ENCODE measurements around the gene KRT10.
"Not testable (repeated sequence)": the region's sequence is repeated elsewhere in the genome, so short reads cannot be mapped to it uniquely, and the experiment has no call there.

KRT10 gene

DNA sequence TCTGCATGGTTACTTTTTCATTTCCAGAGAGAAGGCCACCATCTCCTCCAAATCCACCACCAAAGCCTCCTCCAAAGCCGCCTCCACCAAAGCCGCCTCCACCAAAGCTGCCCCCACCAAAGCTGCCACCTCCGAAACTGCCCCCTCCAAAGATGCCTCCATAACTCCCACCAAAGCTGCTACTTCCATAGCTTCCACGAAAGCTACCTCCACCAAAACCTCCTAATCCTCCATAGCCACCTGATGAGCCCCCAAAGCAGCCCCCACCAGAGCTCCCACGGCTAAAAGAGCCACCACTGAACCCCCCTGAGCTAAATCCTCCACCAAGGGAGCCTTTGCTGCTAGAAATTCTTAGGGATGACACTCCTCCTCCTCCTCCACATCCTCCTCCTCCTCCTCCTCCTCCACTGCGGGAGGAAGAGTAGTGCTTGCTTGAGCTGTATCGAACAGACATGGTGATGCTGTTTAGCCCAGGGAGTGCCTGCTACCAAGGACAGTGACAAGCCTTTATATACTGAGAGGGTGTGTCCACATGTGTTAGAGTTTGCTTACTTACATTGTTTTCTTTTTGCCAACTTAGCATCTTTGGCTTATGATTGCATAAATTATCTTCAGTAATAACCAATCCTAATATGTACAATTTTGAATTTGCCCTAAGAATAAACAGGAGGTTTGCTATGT lies at the start of gene KRT10:
Gene KRT10 (minus strand): TSS at position 483 of the 681 bp plus-strand sequence. CDS start 29 bp downstream, at position 454.
- DNase-seq, result no peak

DNA sequence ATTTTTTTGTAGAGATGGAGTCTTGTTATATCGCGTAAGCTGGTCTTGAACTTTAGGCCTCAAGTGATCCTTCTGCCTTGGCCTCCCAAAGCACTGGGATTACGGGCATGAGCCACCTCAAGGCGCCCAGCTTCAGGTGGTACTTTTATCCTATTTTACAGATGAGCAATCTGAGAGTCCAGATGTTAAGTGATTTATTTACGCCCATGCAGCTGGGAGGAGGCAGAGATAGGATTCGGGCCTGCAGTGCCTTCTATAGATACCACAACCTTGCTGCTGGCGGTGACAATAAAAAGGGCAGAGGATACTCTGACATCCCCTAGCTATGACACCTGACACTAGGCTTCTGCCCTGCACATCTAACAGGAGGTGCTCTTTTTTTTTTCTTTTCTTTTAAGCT lies 48.9 kb upstream of the KRT10 start:
- DNase-seq, result no peak

DNA sequence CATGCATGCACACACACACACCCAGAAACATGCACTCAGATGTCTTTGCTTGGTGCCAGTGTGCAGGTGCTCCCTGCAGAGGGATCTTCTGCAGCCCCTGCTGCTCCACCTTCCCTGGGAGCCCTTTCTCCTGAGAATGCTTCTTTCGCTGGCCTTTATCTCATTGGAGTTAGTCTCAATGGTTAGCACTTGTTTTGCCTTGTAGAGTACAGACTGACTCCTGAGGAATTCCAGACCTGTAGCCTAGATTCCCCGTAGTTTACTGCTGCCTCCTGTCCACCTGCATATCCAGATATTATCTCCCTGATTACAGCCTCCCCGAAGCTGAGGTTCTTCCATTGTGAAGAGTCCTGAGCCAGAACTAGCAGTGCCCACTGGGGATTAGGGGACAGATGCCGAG lies 47.7 kb upstream of the KRT10 start:
- no peak for DNase-seq

DNA sequence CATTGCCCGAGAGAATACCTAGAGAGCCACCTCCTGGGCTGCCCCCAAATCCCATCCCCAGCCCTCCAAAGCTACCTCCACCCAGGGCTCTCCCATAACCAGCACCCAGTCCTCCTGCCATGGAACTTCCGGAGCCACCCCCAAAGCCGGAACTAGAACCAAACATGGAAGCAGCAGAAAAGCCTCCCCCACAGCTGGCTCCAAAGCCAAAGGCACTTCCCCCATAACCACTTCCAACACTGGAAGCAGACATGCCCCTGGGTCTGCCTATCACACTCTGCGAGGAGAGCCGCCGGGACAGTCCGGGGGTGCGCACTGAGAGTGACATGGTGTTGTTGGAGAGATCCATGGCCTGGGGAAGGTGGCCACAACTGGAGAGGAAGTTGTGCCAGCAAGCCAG lies 44.4 kb upstream of the KRT10 start, which contains the start of gene KRT12:
Gene KRT12 (minus strand): TSS at position 386 of the 400 bp plus-strand sequence. CDS start 37 bp downstream, at position 349.
- no peak for DNase-seq

DNA sequence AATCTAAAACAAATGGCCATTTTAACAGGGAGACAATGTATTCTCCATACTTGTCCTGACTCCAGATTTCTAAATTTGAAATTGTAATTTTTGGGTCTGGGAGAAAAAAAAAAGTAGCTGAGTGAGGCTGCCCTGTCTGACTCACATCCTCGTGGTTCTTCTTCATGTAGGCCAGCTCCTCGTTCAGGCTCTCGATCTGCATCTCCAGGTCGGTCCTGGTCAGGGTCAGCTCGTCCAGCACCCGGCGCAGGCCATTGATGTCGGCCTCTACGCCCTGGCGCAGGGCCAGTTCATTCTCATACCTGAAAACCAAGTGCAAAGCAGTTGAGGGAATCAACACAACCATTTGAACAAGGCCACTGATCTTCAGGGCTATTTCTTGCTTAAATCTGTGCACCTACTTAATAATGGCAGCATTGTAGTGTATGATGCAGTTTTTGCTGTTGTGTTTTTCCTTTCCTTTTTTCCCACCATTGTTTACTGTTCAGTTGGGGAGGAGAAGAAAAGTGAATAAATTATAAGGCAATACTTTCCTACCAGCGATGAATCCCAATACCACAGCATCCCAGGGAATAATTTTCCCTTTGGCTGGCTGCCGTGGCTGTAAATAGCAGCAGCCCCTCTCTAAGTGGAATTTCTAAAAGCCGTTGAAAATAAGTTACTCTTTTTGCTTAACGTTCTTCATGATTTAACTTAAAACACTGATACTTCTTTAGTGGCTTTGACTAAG lies 42.4 kb upstream of the KRT10 start:
- DNase-seq, result no peak

DNA sequence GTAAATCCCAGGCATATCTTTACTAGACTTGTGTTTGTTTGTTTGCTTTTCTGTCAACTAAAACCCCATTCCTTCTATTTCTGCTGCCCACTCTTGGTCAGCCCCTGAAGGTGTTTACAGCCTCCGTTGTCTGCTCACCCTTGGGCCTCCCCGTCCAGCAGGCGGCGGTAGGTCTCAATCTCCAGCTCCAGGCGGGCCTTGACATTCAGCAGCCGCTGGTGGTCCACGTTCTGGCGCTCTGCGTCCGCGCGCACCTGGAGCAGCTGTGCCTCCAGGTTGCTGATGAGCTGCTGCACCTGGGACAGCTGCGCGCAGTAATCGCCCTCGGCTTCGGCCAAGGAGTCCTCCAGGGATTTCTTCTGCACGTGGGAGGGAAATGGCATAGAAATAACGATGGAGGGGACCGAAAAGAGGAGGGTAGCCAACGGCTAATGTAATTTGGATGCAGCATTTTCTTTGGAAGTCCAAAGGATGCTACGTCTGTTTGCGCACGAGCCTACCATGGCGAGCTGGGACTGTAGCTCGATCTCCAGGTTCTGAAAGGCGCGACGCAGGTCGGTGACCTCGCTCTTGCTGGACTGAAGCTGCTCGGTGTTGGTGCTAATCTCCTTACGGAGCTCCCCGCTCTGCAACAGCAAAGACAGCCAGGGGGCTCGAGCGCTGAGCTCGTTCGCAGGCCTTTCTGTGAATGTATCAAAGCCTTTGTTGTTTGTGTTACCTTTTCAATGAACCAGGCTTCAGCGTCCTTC lies 40.7 kb upstream of the KRT10 start:
- peak; percentile 40 for DNase-seq

DNA sequence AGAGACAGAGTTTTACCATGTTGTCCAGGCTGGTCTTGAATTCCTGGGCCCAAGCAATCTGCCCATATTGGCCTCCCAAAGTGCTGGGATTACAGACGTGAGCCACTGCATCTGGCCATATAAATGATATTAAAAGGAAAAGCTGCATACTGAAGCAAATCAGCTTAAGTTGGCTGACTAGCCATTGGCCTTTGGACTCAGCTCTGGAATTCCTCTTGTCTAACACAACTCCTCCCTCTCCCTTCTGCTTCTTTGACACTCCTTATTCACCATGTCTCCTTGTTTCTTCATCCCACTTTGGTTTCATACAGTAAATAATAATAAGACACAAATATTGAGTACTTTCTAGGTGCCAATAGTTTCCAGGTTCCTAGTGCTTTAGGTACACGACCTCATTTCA lies 37.1 kb upstream of the KRT10 start:
- no peak for DNase-seq

DNA sequence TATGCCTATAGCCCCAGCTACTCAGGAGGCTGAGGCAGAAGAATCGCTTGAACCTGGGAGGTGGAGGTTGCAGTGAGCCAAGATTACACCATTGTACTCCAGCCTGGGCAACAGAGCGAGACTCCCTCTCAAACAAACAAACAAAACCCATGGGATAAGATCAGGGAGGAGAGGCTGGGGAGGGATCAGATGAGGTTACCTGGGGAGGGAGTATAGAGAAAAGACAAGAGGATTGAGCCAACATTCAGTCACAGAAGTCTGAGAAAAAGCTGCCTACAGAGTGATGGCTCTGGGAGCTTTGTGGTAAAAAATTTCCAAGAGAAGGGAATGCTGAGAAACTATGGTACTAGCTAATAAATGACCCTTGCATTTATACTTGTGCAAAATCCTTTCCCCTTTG lies 36.3 kb upstream of the KRT10 start:
- DNase-seq, result not testable (repeated sequence)

DNA sequence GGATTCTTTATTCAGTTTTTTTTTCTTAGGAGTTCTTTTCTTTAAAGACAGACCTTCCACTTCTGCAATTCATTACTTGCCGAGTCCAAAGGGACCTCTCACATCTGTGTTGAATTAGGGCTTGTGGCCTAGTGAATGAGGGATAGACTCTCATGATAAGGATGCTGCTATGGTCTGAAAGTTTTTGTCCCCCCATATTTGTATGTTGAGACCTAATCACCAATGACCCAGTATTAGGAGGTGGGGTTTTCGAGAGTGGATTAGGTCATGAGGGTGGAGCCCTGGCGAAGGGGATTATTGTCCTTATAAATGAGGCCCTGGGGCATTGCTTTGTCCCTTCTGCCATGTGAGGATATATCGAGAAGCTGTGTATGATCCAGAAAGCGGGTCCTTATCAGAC lies 35.1 kb upstream of the KRT10 start:
- no peak for DNase-seq

DNA sequence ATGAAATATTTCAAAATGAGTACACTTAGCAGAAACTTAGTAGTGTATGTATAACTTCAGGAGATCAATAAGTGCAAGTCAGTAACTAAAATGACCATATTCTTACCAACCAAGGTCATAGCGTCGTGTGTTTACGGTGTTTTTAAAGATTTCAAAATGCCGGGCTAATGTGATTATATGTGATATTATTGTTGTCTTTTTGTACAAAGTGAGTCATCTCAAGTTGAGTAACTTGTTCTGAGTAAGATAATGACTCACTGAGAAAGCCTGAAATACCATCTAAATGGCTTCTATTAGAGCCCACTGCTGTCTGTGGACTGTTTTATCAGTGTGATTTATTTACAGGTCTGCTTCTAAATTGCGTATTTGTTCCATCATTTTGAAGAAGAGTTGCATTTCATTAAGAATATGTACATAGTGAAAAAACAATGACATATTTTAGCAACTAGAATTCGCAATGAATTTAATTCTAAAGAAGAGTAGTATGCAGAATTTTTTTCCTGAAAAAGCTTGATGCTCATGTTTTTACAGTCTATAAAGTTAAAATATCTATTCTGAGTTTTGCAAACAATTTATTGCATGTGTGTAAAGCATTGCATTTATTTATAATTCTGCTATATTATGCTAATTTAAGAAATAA lies 31.9 kb upstream of the KRT10 start:
- no peak for DNase-seq

DNA sequence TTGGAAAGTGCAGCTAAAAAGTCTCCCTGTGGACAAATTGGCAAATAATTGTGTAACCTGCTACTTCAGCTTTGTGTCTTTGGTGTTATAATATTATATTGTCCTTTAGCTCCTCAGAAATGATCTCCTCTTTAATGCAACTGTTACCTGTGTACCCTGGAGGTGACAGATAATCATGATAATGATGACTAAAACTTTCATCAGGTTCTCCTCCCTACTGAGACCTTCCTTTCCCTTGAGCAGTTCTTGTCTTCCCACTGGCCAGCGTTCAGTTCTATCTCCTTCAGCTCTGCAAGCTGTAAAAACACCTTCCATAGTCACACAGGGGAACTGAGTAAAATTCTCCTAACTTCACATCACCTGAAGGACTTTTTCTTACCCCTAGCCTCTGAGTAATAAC lies 29.9 kb upstream of the KRT10 start:
- no peak for DNase-seq

DNA sequence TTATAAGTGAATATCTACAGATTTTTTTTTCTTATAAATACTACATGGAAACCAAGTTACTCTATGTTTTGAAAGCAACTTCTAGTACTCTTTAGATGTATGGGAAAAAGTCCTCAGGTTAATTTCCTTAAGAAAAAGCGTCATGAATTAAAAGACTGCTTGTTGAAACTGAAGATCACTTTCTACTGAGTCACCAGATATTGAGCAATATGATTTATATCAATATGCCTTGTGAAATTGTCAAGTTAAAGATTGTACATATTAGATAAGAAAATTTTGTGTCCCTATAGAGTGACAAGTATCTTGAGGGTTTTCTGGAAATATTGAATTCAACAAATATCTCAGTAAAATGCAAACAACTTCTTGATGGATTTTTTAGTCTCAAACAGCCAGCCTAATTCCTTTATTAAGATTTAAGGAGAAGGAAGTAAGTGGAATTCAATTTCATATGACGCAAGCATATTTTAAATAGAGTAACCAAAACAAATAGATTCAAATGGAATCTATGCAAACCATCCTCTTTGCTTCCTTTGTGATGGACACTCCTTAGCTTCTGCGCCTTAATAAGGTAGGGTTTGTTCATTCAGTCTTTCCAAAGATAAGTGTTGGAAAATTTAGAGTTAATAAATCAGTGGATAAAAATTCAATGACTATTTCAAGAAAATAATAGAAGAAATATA lies 28.0 kb upstream of the KRT10 start:
- DNase-seq, result no peak

DNA sequence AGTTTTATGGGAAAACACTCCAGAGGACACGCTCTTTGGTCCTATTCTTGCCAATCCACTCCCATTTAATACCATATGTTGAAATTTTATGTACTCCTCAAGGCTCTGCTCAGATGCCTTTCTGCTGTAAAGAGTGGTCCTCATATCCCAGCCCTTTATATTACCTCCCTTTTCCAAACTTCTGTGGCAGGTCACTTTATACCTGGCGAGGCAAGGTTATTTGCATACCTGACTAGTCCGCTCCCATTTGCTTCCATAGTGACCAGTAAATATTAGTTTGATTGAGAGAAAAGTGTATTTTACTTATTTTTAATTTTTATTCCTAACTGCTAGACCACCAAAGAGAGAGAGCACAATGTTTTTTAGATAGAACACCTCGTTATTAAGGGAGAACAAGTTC lies 27.3 kb upstream of the KRT10 start:
- no peak for DNase-seq

DNA sequence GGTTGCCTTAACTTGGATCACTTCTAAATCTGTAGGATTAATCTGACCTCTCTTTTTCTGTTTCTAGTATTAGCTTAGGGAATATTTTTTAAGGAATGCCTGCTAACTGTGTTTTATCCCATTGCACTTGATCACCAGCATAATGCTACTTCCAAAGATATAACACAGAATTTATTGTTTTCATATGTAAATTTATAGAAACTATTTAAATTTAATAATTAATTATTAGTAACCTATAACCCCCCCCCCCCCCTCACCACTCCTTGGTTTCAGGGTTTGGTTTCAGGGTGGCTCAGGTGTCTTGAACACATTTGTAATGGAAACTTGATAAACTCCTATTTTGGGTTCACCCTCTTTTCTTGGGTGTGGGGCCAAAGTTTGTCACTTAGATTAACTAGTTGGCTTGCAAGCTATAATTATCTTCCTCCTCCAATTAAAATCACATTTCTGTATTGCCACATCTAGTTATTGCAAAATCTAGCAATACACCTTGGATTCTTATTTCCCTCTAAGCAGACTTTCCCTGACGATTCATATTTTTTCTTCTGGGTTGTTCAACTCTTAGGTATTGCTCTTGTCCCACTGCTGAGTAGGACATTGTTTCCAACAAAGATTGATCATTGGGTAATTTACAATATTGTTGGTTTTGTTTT lies 26.3 kb upstream of the KRT10 start:
- DNase-seq, result no peak

DNA sequence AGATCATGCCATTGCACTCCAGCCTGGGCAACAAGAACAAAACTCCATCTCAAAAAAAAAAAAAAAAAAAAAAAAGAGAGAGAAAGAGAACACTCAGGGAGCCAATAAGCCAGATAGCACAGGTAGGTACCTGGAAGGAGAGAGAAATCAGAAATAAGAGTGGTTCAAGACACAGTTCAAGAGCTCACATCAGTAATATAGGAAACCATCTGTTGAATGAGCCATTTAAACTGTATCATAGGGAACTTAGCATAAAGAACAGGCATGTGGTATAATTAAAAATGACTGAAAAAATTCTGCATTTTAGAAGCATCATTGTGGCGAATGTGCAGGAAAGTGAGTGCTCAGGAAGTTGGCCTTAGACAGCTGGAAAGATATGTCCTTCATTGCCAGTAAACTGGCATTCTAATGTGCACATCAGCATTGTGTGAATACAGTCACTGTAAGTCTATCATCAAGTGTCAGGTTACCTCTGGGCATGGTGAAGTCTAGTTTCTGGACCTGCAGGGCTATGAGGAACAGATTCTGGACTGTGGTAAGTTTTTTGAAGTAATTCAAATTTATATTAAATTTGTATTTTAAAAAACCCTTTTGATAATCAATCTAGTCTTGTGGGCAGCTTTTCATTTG lies 24.2 kb upstream of the KRT10 start:
- no peak for DNase-seq

DNA sequence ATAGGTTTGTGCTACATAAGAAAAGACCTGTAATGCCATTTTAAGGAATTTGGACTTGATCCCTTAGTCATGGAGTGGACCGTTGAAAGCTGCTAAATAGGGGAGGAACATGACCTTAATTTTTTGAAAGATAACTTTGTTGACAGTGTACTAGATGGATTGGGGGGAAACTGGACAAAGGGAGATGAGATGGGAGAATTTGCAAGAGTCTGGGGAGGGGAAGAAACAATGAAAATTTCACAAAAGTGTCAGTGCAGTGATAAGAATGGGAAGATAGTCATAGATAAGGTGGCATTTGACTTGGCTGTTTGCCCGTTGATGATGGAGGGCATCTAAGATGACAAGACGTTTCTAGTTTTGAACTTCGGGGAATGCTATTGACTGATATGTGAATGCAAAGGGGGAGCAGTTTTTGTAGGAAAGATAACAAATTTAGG lies 22.3 kb upstream of the KRT10 start:
- DNase-seq, result no peak

DNA sequence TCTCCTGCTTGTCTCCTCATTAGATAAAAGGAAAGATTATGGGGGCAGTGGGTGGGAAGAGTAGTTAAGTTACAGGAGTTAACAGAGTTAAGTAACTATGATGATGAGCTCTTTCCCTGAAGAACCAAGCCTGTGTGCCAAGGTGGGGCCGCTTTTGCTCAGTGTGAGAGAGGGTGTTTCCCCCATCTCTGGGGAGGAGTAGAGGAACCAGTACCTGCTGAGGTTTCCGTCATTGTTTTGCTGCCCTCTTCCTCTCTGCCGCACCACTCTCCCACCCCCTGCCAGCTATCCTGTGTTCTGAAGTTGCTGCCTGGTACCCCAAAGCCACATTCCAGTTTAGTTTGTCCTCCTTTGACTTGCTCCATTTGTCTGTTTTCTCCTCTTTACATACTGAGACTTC lies 20.8 kb upstream of the KRT10 start:
- no peak for DNase-seq

DNA sequence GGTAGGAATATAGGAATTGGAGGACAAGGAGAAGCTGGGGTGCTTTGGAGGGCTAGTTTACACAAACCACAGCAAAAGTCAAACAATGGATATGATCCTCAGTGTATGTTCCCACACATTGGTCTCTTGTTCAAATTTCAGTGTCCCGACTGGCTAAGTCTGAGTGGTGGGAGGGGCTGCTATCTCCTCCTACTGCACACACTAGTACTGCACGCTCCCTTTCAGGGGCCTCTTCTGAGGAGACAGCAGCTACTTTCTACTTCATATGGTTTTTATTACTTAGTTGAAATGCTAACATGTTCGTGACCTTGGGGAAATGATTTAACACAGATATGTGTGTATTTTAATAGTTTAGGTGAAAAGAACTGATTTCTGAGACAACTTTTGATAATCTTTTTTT lies 18.8 kb upstream of the KRT10 start:
- no peak for DNase-seq

DNA sequence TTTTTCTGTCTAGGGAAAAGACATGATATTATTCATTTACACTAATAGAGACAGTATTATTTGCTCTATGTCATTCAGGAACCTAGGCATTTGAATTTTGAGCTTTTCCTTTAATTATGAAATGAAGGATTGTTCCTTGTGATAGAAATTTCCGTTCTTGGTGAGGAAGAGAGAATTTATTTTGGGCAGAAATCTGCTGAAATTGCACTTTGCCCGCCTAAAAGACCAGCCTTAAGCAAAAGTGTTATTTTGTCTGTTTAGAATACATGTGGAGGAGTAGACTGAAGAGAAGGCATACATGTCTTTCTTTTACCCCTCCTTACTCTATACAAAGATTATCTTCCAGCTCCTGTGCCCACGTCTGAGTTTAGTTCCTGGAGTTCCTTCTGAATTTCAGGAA lies 16.8 kb upstream of the KRT10 start:
- no peak for DNase-seq

DNA sequence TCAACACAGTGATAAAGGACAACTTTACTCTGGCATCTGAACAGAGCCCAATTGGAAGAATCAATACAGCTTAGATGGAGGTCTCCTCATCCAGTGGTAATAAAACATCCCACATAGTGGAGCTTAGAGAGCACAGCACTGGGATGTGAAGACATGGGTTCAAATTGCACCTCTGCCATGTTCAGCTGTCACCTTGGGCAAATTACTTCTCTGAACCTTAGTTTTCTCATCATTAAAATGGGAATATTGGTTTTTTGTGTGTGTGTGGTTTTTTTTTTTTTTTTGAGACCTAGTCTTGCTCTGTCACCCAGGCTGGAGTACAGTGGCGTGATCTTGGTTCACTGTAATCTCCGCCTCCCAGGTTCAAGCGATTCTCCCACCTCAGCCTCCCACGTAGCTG lies 13.6 kb upstream of the KRT10 start:
- no peak for DNase-seq

DNA sequence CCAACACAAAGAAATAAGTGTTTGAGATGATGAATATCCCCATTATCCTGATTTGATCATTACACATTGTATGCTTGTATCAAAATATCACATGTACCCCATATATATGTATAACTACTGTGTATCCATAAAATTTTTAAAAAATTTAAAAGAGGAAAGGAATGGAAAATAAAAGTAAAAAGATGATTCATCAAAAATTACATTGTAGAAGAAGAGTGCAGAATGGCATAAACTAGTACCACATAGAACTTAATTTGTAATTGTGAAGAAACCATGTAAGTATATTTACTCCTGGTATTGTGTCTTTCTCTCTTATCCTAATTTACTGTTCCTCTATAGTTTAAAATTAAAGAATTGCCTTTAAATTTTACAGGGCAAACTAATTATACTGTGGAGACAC lies 11.5 kb upstream of the KRT10 start:
- DNase-seq, result no peak

DNA sequence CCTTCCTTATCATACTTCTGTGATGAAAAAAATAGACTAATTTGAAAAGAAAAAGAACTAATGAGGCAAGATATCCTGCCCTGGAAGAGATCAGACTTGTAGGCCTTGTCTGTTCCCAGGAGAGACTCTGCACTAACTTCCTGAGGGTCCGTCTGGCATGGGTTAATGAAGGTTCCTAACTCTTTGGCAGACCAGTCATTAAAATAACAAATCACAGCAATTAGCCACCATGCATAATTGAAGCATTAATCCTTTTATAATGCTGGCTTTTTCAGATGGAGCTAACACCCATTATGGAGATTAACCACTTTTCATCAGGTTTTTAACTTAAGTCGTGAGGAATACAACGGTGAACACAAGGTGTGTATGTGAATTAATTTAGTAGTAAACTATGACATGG lies 10.4 kb upstream of the KRT10 start:
- no peak for DNase-seq
